NCI-H2081 (cell line): ENCODE measurements around the gene KCTD8.
A peak's percentile ranks its signal among the peaks of the same experiment; 100 is the strongest.

Source experiments
- DNase-seq, 2 experiments: peaks; one replicate each; lab custom pipeline; 2025; lab: John Stamatoyannopoulos, UW

KCTD8 gene

GRCh38 chr4:44448521-44449461 lies at the start of gene KCTD8:
Gene KCTD8, minus strand, starts transcription at chr4:44448809.
- DNase-seq, result peak; percentile 85 to 94

GRCh38 chr4:44494810-44495701 lies 46.4 kb upstream of the KCTD8 start:
- DNase-seq, result no peak

GRCh38 chr4:44493924-44494323 lies 45.3 kb upstream of the KCTD8 start:
- DNase-seq, result peak in 1 of 2 experiments; percentile 10

GRCh38 chr4:44487341-44487740 lies 38.7 kb upstream of the KCTD8 start:
- DNase-seq, result no peak

- no peak for DNase-seq
Observed at GRCh38 chr4:44479731-44480130, 31.1 kb upstream of the KCTD8 start.

GRCh38 chr4:44462259-44462658 lies 13.7 kb upstream of the KCTD8 start:
- no peak for DNase-seq

GRCh38 chr4:44447563-44448504 lies 775 bp downstream of the KCTD8 start:
- DNase-seq, result peak; percentile 52 to 59

GRCh38 chr4:44446801-44447562 lies 1.6 kb downstream of the KCTD8 start:
- peak in 1 of 2 experiments; percentile 57 for DNase-seq

- DNase-seq, result peak in 1 of 2 experiments; percentile 5
Observed at GRCh38 chr4:44446191-44446590, 2.4 kb downstream of the KCTD8 start.

- DNase-seq, result no peak
Observed at GRCh38 chr4:44438687-44439086, 9.9 kb downstream of the KCTD8 start.

GRCh38 chr4:44434247-44434646 lies 14.4 kb downstream of the KCTD8 start:
- DNase-seq, result no peak

GRCh38 chr4:44425614-44426208 lies 22.9 kb downstream of the KCTD8 start:
- DNase-seq, result peak; percentile 9 to 64

GRCh38 chr4:44422912-44423311 lies 25.7 kb downstream of the KCTD8 start:
- DNase-seq, result no peak

GRCh38 chr4:44421330-44422065 lies 27.1 kb downstream of the KCTD8 start:
- DNase-seq, result no peak

GRCh38 chr4:44415251-44415650 lies 33.4 kb downstream of the KCTD8 start:
- DNase-seq, result no peak

GRCh38 chr4:44368413-44369167 lies 80.0 kb downstream of the KCTD8 start:
- DNase-seq, result no peak

- no peak for DNase-seq
Observed at GRCh38 chr4:44354172-44354571, 94.4 kb downstream of the KCTD8 start.

GRCh38 chr4:44351069-44351468 lies 97.5 kb downstream of the KCTD8 start:
- DNase-seq, result no peak

- no peak for DNase-seq
Observed at GRCh38 chr4:44342800-44343199, 105.8 kb downstream of the KCTD8 start.
